ENCODE results near the gene EXOC5.
A peak's percentile ranks its signal among the peaks of the same experiment; 100 is the strongest.

GRCh38 chr14:57189070-57189469 lies 79.6 kb downstream of the EXOC5 start:
- TF ChIP-seq CTCF (optimal IDR thresholded peaks at IDR 0.05 in 1 of 3, IDR thresholded peaks at IDR 0.05 in 1 of 3, conservative IDR thresholded peaks at IDR 0.05 in 1 of 3; ENCODE audit: extremely low read depth in 1 of 3, insufficient read depth in 2 of 3, low read length in 3 of 3) (peak in 2 of 3 experiments; percentile 17 to 35), EZH2 (IDR thresholded peaks at IDR 0.05; ENCODE audit: low read length) (no peak)

All from keratinocyte (primary cell).